HepG2 (cell line): ENCODE measurements around the gene SRP68. TPM values are rescaled to one million over a fixed set of nuclear protein-coding genes. Genes with fewer than 3 reads are reported as not detected.

ENCODE experiments used
- ATAC-seq: fragments of 200-7000 bp; cut with Tn5 transposase; 3 replicates; pipeline ENCODE4 v1.9.1; 2020; ENCODE audit warnings: mild to moderate bottlenecking, moderate library complexity
- BruUV-seq: library from RNA; stranded (reverse); fragments of 400-500 nt; replicated peaks from 2 replicates; lab custom pipeline; 2021; lab: Mats Ljungman, UMichigan
- CTCF ChIA-PET: fragments of 300-600 bp; formaldehyde crosslinking; extraction: SDS; loops from one replicate; lab custom pipeline; 2021; ENCODE audit warnings: low total read pairs, inconsistent platforms, low intra/inter-chr PET ratio; lab: Yijun Ruan, JAX
- POLR2A ChIA-PET: fragments of 350-600 bp; sonication (Branson Sonifier 250); formaldehyde crosslinking; loops from one replicate; lab custom pipeline; 2020; ENCODE audit warnings: antibody characterized with exemption, inconsistent platforms; lab: Yijun Ruan, JAX
- DNase-seq: peaks from one replicate; pipeline ENCODE4 v3.0.0-alpha.2; 2015; ENCODE audit warnings: low spot score
- FAIRE-seq: peaks from 3 replicates; lab custom pipeline; 2011; peaks lifted over from hg19 to GRCh38; lab: Jason Lieb, UNC
- H2AFZ ChIP-seq: one replicate; pipeline ENCODE4 v1.6.1; 2011; ENCODE audit warnings: low read length, inconsistent platforms
- H3K27ac ChIP-seq: fragments of 300-600 bp; 3 replicates; pipeline ENCODE4 v1.8.0; 2011; ENCODE audit warnings: mixed run types, mild to moderate bottlenecking, mixed read lengths, low read length, inconsistent platforms; ENCODE audit not compliant: insufficient read depth; ENCODE audit errors: extremely low read length
- H3K27me3 ChIP-seq, 2 experiments: fragments of 200-600 bp in 1 of 2; 2 replicates in 1 of 2; 3 replicates in 1 of 2; pipeline versions ENCODE4 v1.6.0 to v1.8.0; 2011; ENCODE audit warnings: low read length in 2 of 2, mild to moderate bottlenecking in 2 of 2, moderate library complexity in 2 of 2, inconsistent platforms in 1 of 2; ENCODE audit not compliant: insufficient read depth in 2 of 2, control insufficient read depth in 1 of 2
- H3K36me3 ChIP-seq, 2 experiments: fragments of 200-600 bp in 1 of 2; replicated peaks in 1 of 2; 2 replicates in 1 of 2; 3 replicates in 1 of 2; pipeline versions ENCODE4 v1.5.1 to v1.8.0; 2011; ENCODE audit warnings: low read length in 2 of 2, inconsistent platforms in 1 of 2; ENCODE audit not compliant: insufficient read depth in 2 of 2, control insufficient read depth in 1 of 2
- H3K4me1 ChIP-seq: 2 replicates; pipeline ENCODE4 v1.5.1; 2012; ENCODE audit warnings: low read length, inconsistent platforms; ENCODE audit not compliant: insufficient read depth
- H3K4me2 ChIP-seq: 2 replicates; pipeline ENCODE4 v1.6.0; 2011; ENCODE audit warnings: low read depth, low read length, inconsistent platforms
- H3K4me3 ChIP-seq, 3 experiments: fragments of 200-600 bp in 1 of 3; sonication (generic), shearing (Covaris generic) in 1 of 3; replicated peaks in 1 of 3; 2 replicates each; pipeline ENCODE4 v1.5.1; 2011 to 2016; ENCODE audit warnings: low read length in 3 of 3, inconsistent platforms in 2 of 3, low read depth in 2 of 3, mild to moderate bottlenecking in 2 of 3, control low read depth in 1 of 3, mixed read lengths in 1 of 3; ENCODE audit not compliant: insufficient read depth in 1 of 3
- H3K79me2 ChIP-seq: one replicate; pipeline ENCODE4 v1.6.1; 2011; ENCODE audit warnings: low read length, inconsistent platforms; ENCODE audit not compliant: insufficient read depth
- H3K9ac ChIP-seq: 2 replicates; pipeline ENCODE4 v1.6.0; 2011; ENCODE audit warnings: mild to moderate bottlenecking, low read depth, low read length, inconsistent platforms; ENCODE audit not compliant: insufficient read depth
- H3K9me3 ChIP-seq: 2 replicates; pipeline ENCODE4 v1.5.1; 2012; ENCODE audit warnings: mild to moderate bottlenecking, low read length
- H4K20me1 ChIP-seq: 2 replicates; pipeline ENCODE4 v1.6.0; 2011; ENCODE audit warnings: inconsistent platforms, mild to moderate bottlenecking, low read length, moderate library complexity; ENCODE audit not compliant: insufficient read depth
- TEAD2 ChIP-seq: sonication (generic); formaldehyde crosslinking; IDR thresholded peaks from 2 replicates; pipeline ENCODE4 v1.9.0; 2021; ENCODE audit warnings: missing genetic modification reagents
- TRIM24 ChIP-seq: sonication (generic); formaldehyde crosslinking; IDR thresholded peaks from 2 replicates; pipeline ENCODE4 v1.8.0; 2022; ENCODE audit warnings: mild to moderate bottlenecking, missing genetic modification reagents
- ZNF10 ChIP-seq: sonication (generic); formaldehyde crosslinking; IDR thresholded peaks from 2 replicates; pipeline ENCODE4 v1.4.0; 2020; ENCODE audit warnings: mild to moderate bottlenecking, low read depth, missing genetic modification reagents, borderline replicate concordance
- ZNF451 ChIP-seq: sonication (generic); formaldehyde crosslinking; IDR thresholded peaks from 2 replicates; pipeline ENCODE4 v1.5.0; 2020; ENCODE audit warnings: mild to moderate bottlenecking, missing genetic modification reagents
- ZZZ3 ChIP-seq: sonication (generic); formaldehyde crosslinking; IDR thresholded peaks from 2 replicates; pipeline ENCODE4 v1.4.0; 2020; ENCODE audit warnings: missing genetic modification reagents, mild to moderate bottlenecking, borderline replicate concordance
- WGBS: methylation state at CpG from one replicate; pipeline ENCODE4 v1.1.6; 2017; ENCODE audit warnings: low lambda C conversion rate; 5-methylcytosine and 5-hydroxymethylcytosine counted together
- in situ Hi-C: cut with HindIII; loops from 2 replicates; pipeline ENCODE4 v1.10.0; 2017; ENCODE audit warnings: low pct_unique_long_range_greater_than_20kb; ENCODE audit not compliant: extremely low pct_ligation_motif_present
- intact Hi-C: fragments of 100-400 bp; cut with micrococcal nuclease; formaldehyde crosslinking; loops from one replicate; pipeline ENCODE4 v1.10.0; 2022; ENCODE audit not compliant: unreplicated experiment
- polyA plus RNA-seq, 8 experiments: library from polyadenylated mRNA; depleted of rRNA in 3 of 8; stranded (reverse) in 7 of 8; unstranded in 1 of 8; fragments of >200 nt; fragmentation: Illumina TruSeq in 4 of 8; extraction: Trizol in 4 of 8; gene quantifications; 2 replicates each; pipeline versions ENCODE4 v1.2.1 to v1.2.3, GENCODE V29; 2011 to 2016; ENCODE audit warnings: low read depth in 4 of 8, missing spikeins in 1 of 8, mixed read lengths in 1 of 8; ENCODE audit not compliant: insufficient read depth in 1 of 8
- total RNA-seq, 5 experiments: library from RNA; depleted of rRNA; stranded (reverse); fragments of >200 nt; fragmentation: Illumina TruSeq; extraction: Trizol; gene quantifications; 2 replicates each; pipeline ENCODE4 v1.2.3, GENCODE V29; 2016; ENCODE audit warnings: low read depth in 1 of 5
- TF ChIP-seq, protein P1 (sequence below): sonication (generic); formaldehyde crosslinking; conservative IDR thresholded peaks from 2 replicates; pipeline ENCODE4 v1.8.0; 2022; ENCODE audit warnings: missing genetic modification reagents
- TF ChIP-seq, protein P2 (sequence below): sonication (generic); formaldehyde crosslinking; IDR thresholded peaks from 2 replicates; pipeline ENCODE4 v1.4.0; 2020; ENCODE audit warnings: missing genetic modification reagents
- TF ChIP-seq, protein P3 (sequence below): sonication (generic); formaldehyde crosslinking; IDR thresholded peaks from 2 replicates; pipeline ENCODE4 v1.4.0; 2020; ENCODE audit warnings: mild to moderate bottlenecking, missing genetic modification reagents
- TF ChIP-seq, protein P4 (sequence below): sonication (generic); formaldehyde crosslinking; IDR thresholded peaks from 2 replicates; pipeline ENCODE4 v1.4.0; 2020; ENCODE audit warnings: missing genetic modification reagents

SRP68 gene
- total and polyA plus RNA-seq, 2 of the 13 experiments (the other 11 are each of a cell fraction or from before 2014, with no cell fraction given): 39.8 to 74.3 TPM

DNA sequence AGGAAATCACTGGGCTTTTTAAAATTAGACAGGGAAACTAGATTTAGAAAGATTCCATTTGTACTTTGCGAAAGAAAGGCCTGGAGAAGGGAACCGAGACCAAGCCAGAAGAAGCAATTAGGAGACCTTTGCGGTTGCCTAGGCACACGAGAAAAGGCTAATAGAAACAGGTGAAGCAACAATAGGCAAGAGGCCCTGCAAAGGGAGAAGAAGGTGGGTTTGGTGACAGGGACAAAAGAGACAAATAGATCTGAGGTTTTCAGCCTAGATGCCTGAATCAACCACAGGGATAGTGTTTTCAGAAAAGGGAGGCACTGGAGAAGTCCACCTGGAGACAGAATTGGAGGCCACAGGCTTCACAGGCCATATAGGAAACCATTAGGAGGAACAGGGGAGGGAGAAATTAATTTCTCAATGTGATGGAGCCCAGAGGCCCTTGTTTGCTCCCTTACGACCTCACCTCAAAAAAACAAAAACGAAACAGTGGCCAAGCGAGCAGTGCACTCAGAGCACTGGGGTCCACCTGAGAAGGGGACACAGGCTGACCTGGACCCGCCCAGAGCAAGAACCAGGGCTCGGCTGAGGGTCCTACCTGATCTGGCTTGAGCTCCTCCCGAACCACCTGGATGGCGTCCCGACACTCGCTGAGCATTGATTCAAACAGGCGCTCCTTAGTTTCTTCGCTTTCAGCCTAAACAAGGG is 22.3 kb downstream of the SRP68 start:
- ATAC-seq: no peak
- peaks cover 53 to 87% of the 10 kb centered on the region in 2 experiments for H3K36me3 ChIP-seq
- no peak overlapping the region for H3K4me2 ChIP-seq
- 98% methylated on average over 15 of the region's 15 CpGs for WGBS
- in situ Hi-C loops (no loop called here), intact Hi-C loops (no loop called here)
- POLR2A ChIA-PET: no interaction called here
- no peaks in the 10 kb centered on the region for H3K27me3 ChIP-seq
- CTCF ChIA-PET: no interaction called here
- H4K20me1 ChIP-seq: no peaks in the 10 kb centered on the region; the same call in 1 of the 2 replicates
- no peak overlapping the region for H3K9ac ChIP-seq
- no peak for FAIRE-seq
- BruUV-seq: no TSS peak
- no peak for DNase-seq
- H2AFZ ChIP-seq: no peak overlapping the region
- no peaks in the 10 kb centered on the region for H3K4me1 ChIP-seq
- TF ChIP-seq TRIM24 (CRISPR knock-in tag): no peak
- TF ChIP-seq ZNF10: no peak
- no peaks in the 10 kb centered on the region for H3K79me2 ChIP-seq
- no peak overlapping the region for H3K4me3 ChIP-seq
- H3K27ac ChIP-seq: no peak overlapping the region
- no peaks in the 10 kb centered on the region for H3K9me3 ChIP-seq

DNA sequence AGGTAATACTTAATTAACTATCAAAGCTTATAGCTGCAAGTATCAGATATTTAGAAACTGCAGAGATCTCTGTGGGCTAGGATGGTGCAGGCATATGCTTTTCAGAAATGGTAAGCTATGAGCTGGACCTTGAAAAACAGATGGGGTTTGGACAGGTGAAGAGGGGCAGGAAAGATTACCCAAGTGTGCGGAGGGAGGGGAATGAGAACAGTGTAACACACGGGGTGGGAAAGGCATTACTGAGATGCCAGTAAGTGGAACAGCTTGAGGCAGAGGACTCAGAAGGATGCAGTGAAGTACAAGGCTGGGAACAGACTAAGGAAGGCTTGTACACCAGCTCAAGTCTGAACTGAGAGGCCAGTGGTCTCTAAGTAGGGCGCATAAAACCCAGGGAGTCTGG is 23.1 kb downstream of the SRP68 start:
- no peak overlapping the region for H3K4me2 ChIP-seq
- POLR2A ChIA-PET: interaction anchor here (0.6 kb wide), 1 partner anchor 438 kb away, joined by 4 read pairs; no protein-coding TSS in a partner anchor
- WGBS: 95% methylated on average over 3 of the region's 3 CpGs
- DNase-seq: no peak
- H3K9me3 ChIP-seq: no peaks in the 10 kb centered on the region
- no peak overlapping the region for H3K9ac ChIP-seq
- ATAC-seq: no peak
- no peaks in the 10 kb centered on the region; the same call in 1 of the 2 replicates for H4K20me1 ChIP-seq
- CTCF ChIA-PET: no interaction called here
- H3K4me3 ChIP-seq: no peak overlapping the region
- H3K27me3 ChIP-seq: no peaks in the 10 kb centered on the region
- peaks cover 57 to 89% of the 10 kb centered on the region in 2 experiments for H3K36me3 ChIP-seq
- FAIRE-seq: no peak
- H3K79me2 ChIP-seq: no peaks in the 10 kb centered on the region
- no peak overlapping the region for H3K27ac ChIP-seq
- no peak overlapping the region for H2AFZ ChIP-seq
- no TSS peak for BruUV-seq
- intact Hi-C loops: no loop called here
- in situ Hi-C loops: no loop called here
- H3K4me1 ChIP-seq: no peaks in the 10 kb centered on the region
- TF ChIP-seq, protein P1, sequence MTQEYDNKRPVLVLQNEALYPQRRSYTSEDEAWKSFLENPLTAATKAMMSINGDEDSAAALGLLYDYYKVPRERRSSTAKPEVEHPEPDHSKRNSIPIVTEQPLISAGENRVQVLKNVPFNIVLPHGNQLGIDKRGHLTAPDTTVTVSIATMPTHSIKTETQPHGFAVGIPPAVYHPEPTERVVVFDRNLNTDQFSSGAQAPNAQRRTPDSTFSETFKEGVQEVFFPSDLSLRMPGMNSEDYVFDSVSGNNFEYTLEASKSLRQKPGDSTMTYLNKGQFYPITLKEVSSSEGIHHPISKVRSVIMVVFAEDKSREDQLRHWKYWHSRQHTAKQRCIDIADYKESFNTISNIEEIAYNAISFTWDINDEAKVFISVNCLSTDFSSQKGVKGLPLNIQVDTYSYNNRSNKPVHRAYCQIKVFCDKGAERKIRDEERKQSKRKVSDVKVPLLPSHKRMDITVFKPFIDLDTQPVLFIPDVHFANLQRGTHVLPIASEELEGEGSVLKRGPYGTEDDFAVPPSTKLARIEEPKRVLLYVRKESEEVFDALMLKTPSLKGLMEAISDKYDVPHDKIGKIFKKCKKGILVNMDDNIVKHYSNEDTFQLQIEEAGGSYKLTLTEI (CRISPR knock-in tag): no peak
- TF ChIP-seq ZNF451 (CRISPR knock-in tag) (no peak), TEAD2 (CRISPR knock-in tag) (no peak), ZZZ3 (CRISPR knock-in tag) (no peak)
- TF ChIP-seq, protein P2, sequence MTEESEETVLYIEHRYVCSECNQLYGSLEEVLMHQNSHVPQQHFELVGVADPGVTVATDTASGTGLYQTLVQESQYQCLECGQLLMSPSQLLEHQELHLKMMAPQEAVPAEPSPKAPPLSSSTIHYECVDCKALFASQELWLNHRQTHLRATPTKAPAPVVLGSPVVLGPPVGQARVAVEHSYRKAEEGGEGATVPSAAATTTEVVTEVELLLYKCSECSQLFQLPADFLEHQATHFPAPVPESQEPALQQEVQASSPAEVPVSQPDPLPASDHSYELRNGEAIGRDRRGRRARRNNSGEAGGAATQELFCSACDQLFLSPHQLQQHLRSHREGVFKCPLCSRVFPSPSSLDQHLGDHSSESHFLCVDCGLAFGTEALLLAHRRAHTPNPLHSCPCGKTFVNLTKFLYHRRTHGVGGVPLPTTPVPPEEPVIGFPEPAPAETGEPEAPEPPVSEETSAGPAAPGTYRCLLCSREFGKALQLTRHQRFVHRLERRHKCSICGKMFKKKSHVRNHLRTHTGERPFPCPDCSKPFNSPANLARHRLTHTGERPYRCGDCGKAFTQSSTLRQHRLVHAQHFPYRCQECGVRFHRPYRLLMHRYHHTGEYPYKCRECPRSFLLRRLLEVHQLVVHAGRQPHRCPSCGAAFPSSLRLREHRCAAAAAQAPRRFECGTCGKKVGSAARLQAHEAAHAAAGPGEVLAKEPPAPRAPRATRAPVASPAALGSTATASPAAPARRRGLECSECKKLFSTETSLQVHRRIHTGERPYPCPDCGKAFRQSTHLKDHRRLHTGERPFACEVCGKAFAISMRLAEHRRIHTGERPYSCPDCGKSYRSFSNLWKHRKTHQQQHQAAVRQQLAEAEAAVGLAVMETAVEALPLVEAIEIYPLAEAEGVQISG (CRISPR knock-in tag): no peak
- TF ChIP-seq, protein P3, sequence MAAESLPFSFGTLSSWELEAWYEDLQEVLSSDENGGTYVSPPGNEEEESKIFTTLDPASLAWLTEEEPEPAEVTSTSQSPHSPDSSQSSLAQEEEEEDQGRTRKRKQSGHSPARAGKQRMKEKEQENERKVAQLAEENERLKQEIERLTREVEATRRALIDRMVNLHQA (CRISPR knock-in tag): no peak
- TF ChIP-seq, protein P4, sequence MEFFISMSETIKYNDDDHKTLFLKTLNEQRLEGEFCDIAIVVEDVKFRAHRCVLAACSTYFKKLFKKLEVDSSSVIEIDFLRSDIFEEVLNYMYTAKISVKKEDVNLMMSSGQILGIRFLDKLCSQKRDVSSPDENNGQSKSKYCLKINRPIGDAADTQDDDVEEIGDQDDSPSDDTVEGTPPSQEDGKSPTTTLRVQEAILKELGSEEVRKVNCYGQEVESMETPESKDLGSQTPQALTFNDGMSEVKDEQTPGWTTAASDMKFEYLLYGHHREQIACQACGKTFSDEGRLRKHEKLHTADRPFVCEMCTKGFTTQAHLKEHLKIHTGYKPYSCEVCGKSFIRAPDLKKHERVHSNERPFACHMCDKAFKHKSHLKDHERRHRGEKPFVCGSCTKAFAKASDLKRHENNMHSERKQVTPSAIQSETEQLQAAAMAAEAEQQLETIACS: no peak
